Stimulated activated CD8-positive, alpha-beta memory T cell treated with anti-CD3 and anti-CD28 coated beads, Interleukin-12 subunit alpha, Interleukin-12 subunit beta, amount 100 ng/mL, for 4 hours (primary cell): ENCODE results near the gene OR8B8.
"Not testable (repeated sequence)": the region's sequence is repeated elsewhere in the genome, so short reads cannot be mapped to it uniquely, and the experiment has no call there.

Experiments used
- DNase-seq: peaks from one replicate; pipeline ENCODE4 v3.0.0-alpha.2; 2020; ENCODE audit warnings: low read depth

Gene OR8B8, protein sequence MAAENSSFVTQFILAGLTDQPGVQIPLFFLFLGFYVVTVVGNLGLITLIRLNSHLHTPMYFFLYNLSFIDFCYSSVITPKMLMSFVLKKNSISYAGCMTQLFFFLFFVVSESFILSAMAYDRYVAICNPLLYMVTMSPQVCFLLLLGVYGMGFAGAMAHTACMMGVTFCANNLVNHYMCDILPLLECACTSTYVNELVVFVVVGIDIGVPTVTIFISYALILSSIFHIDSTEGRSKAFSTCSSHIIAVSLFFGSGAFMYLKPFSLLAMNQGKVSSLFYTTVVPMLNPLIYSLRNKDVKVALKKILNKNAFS

GRCh38 chr11:124445646-124446150 is at the start of gene OR8B8:
Gene OR8B8, minus strand, starts transcription at chr11:124445696. Its CDS starts 4,611 bp downstream, at chr11:124441085.
- no peak for DNase-seq

- DNase-seq: no peak
Observed at GRCh38 chr11:124493016-124493655, 47.6 kb upstream of the OR8B8 start.

GRCh38 chr11:124483422-124483821 is 37.9 kb upstream of the OR8B8 start:
- no peak for DNase-seq

- DNase-seq: no peak
Observed at GRCh38 chr11:124482362-124483147, 37.1 kb upstream of the OR8B8 start.

GRCh38 chr11:124481365-124482323 is 36.1 kb upstream of the OR8B8 start:
- DNase-seq: no peak

DNA sequence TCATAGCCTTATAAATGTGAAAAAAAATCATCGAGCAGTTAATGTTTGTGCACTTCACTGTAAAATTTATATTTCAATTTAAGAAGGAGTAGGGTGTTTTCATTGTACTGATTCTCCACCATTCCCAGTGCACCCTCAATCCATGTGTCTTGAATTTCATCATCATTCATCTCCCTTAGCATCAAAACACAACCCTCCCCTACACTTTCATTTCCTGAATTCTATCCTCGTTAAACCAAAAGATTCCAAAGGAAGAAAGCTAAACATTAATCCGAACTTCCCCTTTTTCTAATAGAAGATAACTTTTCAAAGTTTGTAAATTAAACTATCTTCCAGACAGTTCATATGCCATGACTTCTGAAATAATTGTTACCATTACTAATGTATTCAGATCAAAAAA is 34.1 kb upstream of the OR8B8 start:
- no peak for DNase-seq

GRCh38 chr11:124475265-124475664 is 29.8 kb upstream of the OR8B8 start:
- no peak for DNase-seq

- DNase-seq: no peak
Observed at GRCh38 chr11:124474779-124475178, 29.3 kb upstream of the OR8B8 start.

GRCh38 chr11:124474079-124474478 is 28.6 kb upstream of the OR8B8 start:
- DNase-seq: no peak

- no peak for DNase-seq
Observed at GRCh38 chr11:124473476-124473875, 28.0 kb upstream of the OR8B8 start.

- DNase-seq: no peak
Observed at GRCh38 chr11:124470561-124471227, 25.2 kb upstream of the OR8B8 start.

DNA sequence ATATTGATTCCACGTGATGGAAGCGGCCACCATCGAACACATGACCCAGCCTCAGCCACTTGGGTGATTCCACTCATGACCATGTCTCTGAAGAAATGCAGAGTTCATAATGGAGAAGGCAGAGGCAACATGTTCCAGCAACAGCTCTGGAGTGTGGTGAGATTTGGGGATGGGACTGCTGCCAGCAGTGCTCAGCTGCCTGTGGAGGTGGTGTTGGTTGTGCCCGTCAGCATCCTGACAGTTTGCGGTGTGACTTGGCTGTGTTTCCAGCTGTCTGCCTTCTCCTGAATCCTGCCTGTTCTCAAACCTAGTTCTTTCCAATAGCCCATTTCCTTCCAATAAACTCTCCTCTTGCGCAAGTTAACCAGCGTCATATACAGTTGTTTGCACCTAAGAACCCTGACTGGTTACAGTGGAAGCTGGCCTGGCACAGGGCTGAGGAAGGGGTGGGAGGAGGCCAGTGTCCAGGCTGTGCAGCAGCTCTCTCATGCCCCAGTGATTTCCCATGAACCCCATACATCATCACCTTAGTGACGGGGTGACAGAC is 22.0 kb upstream of the OR8B8 start:
- no peak for DNase-seq

GRCh38 chr11:124465368-124465767 is 19.9 kb upstream of the OR8B8 start:
- no peak for DNase-seq

- DNase-seq: no peak
Observed at GRCh38 chr11:124463990-124464389, 18.5 kb upstream of the OR8B8 start.

DNA sequence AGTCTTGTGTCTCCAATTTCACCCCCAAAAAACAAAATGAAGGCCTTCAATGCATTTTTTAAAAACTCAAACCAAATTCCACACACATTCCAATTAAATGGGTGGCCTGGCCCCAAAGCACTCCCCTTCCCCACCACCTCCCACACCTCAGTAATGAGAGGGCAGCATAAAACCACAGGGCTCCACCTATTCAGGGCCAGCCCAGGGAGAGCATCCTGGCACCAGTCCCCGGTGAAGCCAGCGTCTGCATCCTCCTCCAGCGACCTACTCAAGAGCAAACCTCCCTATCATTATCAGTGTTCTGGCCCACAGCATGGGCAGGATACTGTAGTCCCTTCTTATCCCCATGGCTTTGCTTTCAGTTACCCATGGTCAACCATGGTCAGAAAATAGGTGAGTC is 17.8 kb upstream of the OR8B8 start:
- no peak for DNase-seq

DNA sequence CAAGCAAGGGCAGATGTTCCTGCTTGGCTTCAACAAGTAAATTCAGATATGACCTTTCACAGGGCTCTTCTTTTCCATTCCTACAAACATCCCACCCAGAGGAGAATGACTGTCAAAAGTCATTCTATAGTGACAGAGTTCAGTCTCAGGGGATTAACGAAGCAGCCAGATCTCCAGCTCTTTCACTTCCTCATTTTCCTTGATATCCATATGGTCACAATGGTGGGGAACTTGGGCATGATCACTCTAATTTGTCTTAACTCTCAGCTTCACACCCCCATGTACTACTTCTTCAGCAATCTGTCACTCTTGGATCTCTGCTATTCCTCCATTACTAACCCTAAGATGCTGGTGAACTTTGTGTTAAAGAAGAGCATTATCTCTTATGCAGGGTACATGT is 15.0 kb upstream of the OR8B8 start:
- no peak for DNase-seq

DNA sequence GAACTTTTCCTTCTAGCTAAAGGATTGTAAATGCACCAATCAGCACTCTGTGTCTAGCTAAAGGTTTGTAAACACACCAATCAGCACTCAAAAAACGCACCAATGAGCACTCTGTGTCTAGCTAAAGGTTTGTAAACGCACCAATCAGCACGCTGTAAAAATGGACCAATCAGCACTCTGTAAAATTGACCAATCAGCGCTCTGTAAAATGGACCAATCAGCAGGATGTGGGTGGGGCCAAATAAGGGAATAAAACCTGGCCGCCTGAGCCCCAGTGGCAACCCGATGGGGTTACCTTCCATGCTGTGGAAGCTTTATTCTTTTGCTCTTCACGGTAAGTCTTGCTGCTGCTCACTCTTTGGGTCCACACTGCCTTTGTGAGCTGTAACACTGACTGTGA is 13.9 kb upstream of the OR8B8 start:
- DNase-seq: not testable (repeated sequence)

- DNase-seq: no peak
Observed at GRCh38 chr11:124454552-124454951, 9.1 kb upstream of the OR8B8 start.

GRCh38 chr11:124446916-124447315 is 1.4 kb upstream of the OR8B8 start:
- no peak for DNase-seq

- DNase-seq: no peak
Observed at GRCh38 chr11:124442847-124443246, 2.6 kb downstream of the OR8B8 start.

DNA sequence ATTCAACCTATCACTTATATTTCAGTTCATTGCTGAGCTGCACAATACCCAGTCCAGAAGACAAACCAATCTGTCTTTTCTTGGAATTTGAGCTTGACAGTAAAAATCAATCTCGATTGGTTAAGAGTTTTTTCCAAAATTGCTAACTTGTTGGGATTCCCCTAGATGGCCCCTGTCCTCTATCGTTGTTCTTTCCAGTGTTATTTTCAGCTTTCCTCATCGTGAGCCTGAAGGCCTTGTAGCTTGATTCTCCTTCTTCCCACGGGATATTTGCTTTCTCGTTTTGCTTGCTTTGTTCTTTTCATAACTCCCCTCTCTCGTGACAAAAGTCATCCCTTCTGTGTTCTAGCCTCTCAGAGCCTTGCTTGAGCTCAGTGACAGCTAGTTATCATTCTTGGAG is 3.1 kb downstream of the OR8B8 start:
- DNase-seq: no peak
